Activated CD4-positive, alpha-beta T cell treated with anti-CD3 and anti-CD28 coated beads, Interleukin-2, amount 10 ng/mL, durations not matched to agents 24 days and 14 days (primary cell): ENCODE measurements around the gene KCNAB1. TPM values are rescaled to one million over a fixed set of nuclear protein-coding genes. Genes with fewer than 3 reads are reported as not detected.

Source experiments
- DNase-seq: peaks from one replicate; pipeline ENCODE4 v3.0.0; 2022
- H3K27ac Mint-ChIP-seq: one replicate; pipeline ENCODE4 v1.8.0; 2022; ENCODE audit warnings: mild to moderate bottlenecking, mixed read lengths
- H3K27me3 Mint-ChIP-seq: one replicate; pipeline ENCODE4 v1.8.0; 2022; ENCODE audit warnings: mixed read lengths
- H3K36me3 Mint-ChIP-seq: one replicate; pipeline ENCODE4 v1.8.0; 2022; ENCODE audit warnings: low read depth, mild to moderate bottlenecking, mixed read lengths
- H3K4me1 Mint-ChIP-seq: one replicate; pipeline ENCODE4 v1.8.0; 2021; ENCODE audit warnings: mixed read lengths
- H3K4me3 Mint-ChIP-seq: one replicate; pipeline ENCODE4 v1.8.0; 2022; ENCODE audit warnings: mild to moderate bottlenecking, moderate library complexity, mixed read lengths
- H3K9me3 Mint-ChIP-seq: one replicate; pipeline ENCODE4 v1.8.0; 2021; ENCODE audit warnings: mixed read lengths
- intact Hi-C: fragments of 100-400 bp; cut with micrococcal nuclease; formaldehyde crosslinking; loops from one replicate; pipeline ENCODE4 v1.15.1; 2023
- total RNA-seq: library from RNA; stranded (reverse); gene quantifications from 2 replicates; pipeline ENCODE4 v1.2.3, GENCODE V29; 2022

KCNAB1 gene
- total RNA-seq, 1 donor from 2014 or later: not detected

- no peaks in the 10 kb centered on the region for H3K4me1 Mint-ChIP-seq
- peaks cover 25% of the 10 kb centered on the region for H3K27me3 Mint-ChIP-seq
- no peaks in the 10 kb centered on the region for H3K36me3 Mint-ChIP-seq
- intact Hi-C loops: no loop called here
- H3K9me3 Mint-ChIP-seq: no peaks in the 10 kb centered on the region
- no peak overlapping the region for H3K27ac Mint-ChIP-seq
- no peak overlapping the region for H3K4me3 Mint-ChIP-seq
- DNase-seq: no peak
These were observed 287.3 kb downstream of the KCNAB1 start for GRCh38 chr3:156407617-156408225.

GRCh38 chr3:156409694-156410093 is 289.3 kb downstream of the KCNAB1 start:
- intact Hi-C loops: no loop called here
- H3K4me1 Mint-ChIP-seq: no peaks in the 10 kb centered on the region

GRCh38 chr3:156412600-156412999 is 292.2 kb downstream of the KCNAB1 start:
- Mint-ChIP-seq H3K36me3 (no peaks in the 10 kb centered on the region), H3K4me1 (no peaks in the 10 kb centered on the region)
- intact Hi-C loops: no loop called here

More at GRCh38 chr3:156409694-156410093, 289.3 kb downstream of the KCNAB1 start:
- Mint-ChIP-seq H3K9me3 (no peaks in the 10 kb centered on the region), H3K36me3 (no peaks in the 10 kb centered on the region), H3K27me3 (peaks cover 28% of the 10 kb centered on the region), H3K27ac (no peak overlapping the region), H3K4me3 (no peak overlapping the region)
- no peak for DNase-seq

GRCh38 chr3:156413293-156413892 is 293.0 kb downstream of the KCNAB1 start:
- Mint-ChIP-seq H3K27ac (no peak overlapping the region), H3K9me3 (no peaks in the 10 kb centered on the region), H3K27me3 (peaks cover 38% of the 10 kb centered on the region), H3K36me3 (no peaks in the 10 kb centered on the region), H3K4me1 (no peaks in the 10 kb centered on the region), H3K4me3 (no peak overlapping the region)
- no peak for DNase-seq
- intact Hi-C loops: no loop called here

More at GRCh38 chr3:156412600-156412999, 292.2 kb downstream of the KCNAB1 start:
- Mint-ChIP-seq H3K9me3 (no peaks in the 10 kb centered on the region), H3K27ac (no peak overlapping the region), H3K4me3 (no peak overlapping the region), H3K27me3 (peaks cover 34% of the 10 kb centered on the region)
- no peak for DNase-seq

GRCh38 chr3:156416846-156417558 is 296.6 kb downstream of the KCNAB1 start:
- Mint-ChIP-seq H3K27ac (no peak overlapping the region), H3K4me3 (no peak overlapping the region), H3K9me3 (no peaks in the 10 kb centered on the region), H3K4me1 (no peaks in the 10 kb centered on the region), H3K27me3 (peaks cover 25% of the 10 kb centered on the region), H3K36me3 (no peaks in the 10 kb centered on the region)
- intact Hi-C loops: no loop called here
- DNase-seq: no peak

- H3K36me3 Mint-ChIP-seq: no peaks in the 10 kb centered on the region
- DNase-seq: no peak
- H3K4me1 Mint-ChIP-seq: no peaks in the 10 kb centered on the region
- H3K9me3 Mint-ChIP-seq: no peaks in the 10 kb centered on the region
- H3K4me3 Mint-ChIP-seq: no peak overlapping the region
- no peak overlapping the region for H3K27ac Mint-ChIP-seq
- peaks cover 21% of the 10 kb centered on the region for H3K27me3 Mint-ChIP-seq
- intact Hi-C loops: no loop called here
These were observed 297.3 kb downstream of the KCNAB1 start for GRCh38 chr3:156417559-156418132.

- no peak for DNase-seq
- Mint-ChIP-seq H3K36me3 (no peaks in the 10 kb centered on the region), H3K27me3 (peaks cover 20% of the 10 kb centered on the region)
These were observed 298.1 kb downstream of the KCNAB1 start for GRCh38 chr3:156418428-156418827.

DNA sequence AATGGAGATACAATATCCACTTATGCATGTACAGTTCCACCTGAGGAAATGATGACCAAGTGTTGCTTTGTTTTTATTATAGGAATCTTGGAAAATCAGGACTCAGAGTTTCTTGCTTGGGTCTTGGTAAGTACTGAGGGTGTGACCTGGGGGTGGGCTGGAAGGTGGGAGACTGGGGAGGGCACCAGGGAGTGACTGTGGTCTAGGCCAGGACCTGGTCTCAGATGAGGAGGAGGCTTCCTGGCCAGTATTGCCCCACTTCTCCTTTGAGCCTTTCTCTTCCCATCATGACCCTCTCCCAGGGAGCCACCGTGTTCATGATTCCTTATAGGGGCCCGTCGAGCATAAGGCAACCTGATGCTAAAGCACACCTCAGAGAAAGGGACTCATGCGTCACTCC is 301.2 kb downstream of the KCNAB1 start:
- no peak overlapping the region for H3K27ac Mint-ChIP-seq
- H3K27me3 Mint-ChIP-seq: peaks cover 11% of the 10 kb centered on the region
- H3K4me1 Mint-ChIP-seq: no peaks in the 10 kb centered on the region
- DNase-seq: no peak
- H3K4me3 Mint-ChIP-seq: no peak overlapping the region
- no peaks in the 10 kb centered on the region for H3K9me3 Mint-ChIP-seq
- no peaks in the 10 kb centered on the region for H3K36me3 Mint-ChIP-seq
- intact Hi-C loops: no loop called here

More at GRCh38 chr3:156418428-156418827, 298.1 kb downstream of the KCNAB1 start:
- no peak overlapping the region for H3K4me3 Mint-ChIP-seq
- no peak overlapping the region for H3K27ac Mint-ChIP-seq
- intact Hi-C loops: no loop called here
- H3K9me3 Mint-ChIP-seq: no peaks in the 10 kb centered on the region
- H3K4me1 Mint-ChIP-seq: no peaks in the 10 kb centered on the region

- no peaks in the 10 kb centered on the region for H3K9me3 Mint-ChIP-seq
- no peaks in the 10 kb centered on the region for H3K36me3 Mint-ChIP-seq
- H3K27ac Mint-ChIP-seq: no peak overlapping the region
- intact Hi-C loops: no loop called here
- no peaks in the 10 kb centered on the region for H3K4me1 Mint-ChIP-seq
- H3K27me3 Mint-ChIP-seq: peaks cover 11% of the 10 kb centered on the region
- DNase-seq: no peak
- no peak overlapping the region for H3K4me3 Mint-ChIP-seq
These were observed 304.4 kb downstream of the KCNAB1 start for GRCh38 chr3:156424758-156425157.

GRCh38 chr3:156425651-156426050 is 305.3 kb downstream of the KCNAB1 start:
- Mint-ChIP-seq H3K36me3 (no peaks in the 10 kb centered on the region), H3K9me3 (no peaks in the 10 kb centered on the region), H3K4me1 (no peaks in the 10 kb centered on the region), H3K27me3 (peaks cover 14% of the 10 kb centered on the region), H3K4me3 (no peak overlapping the region), H3K27ac (no peak overlapping the region)
- intact Hi-C loops: no loop called here
- DNase-seq: no peak

- intact Hi-C loops: no loop called here
- DNase-seq: no peak
- no peaks in the 10 kb centered on the region for H3K36me3 Mint-ChIP-seq
- no peaks in the 10 kb centered on the region for H3K4me1 Mint-ChIP-seq
- no peak overlapping the region for H3K27ac Mint-ChIP-seq
- no peak overlapping the region for H3K4me3 Mint-ChIP-seq
- no peaks in the 10 kb centered on the region for H3K9me3 Mint-ChIP-seq
- peaks cover 27% of the 10 kb centered on the region for H3K27me3 Mint-ChIP-seq
These were observed 308.7 kb downstream of the KCNAB1 start for GRCh38 chr3:156429125-156429524.

DNA sequence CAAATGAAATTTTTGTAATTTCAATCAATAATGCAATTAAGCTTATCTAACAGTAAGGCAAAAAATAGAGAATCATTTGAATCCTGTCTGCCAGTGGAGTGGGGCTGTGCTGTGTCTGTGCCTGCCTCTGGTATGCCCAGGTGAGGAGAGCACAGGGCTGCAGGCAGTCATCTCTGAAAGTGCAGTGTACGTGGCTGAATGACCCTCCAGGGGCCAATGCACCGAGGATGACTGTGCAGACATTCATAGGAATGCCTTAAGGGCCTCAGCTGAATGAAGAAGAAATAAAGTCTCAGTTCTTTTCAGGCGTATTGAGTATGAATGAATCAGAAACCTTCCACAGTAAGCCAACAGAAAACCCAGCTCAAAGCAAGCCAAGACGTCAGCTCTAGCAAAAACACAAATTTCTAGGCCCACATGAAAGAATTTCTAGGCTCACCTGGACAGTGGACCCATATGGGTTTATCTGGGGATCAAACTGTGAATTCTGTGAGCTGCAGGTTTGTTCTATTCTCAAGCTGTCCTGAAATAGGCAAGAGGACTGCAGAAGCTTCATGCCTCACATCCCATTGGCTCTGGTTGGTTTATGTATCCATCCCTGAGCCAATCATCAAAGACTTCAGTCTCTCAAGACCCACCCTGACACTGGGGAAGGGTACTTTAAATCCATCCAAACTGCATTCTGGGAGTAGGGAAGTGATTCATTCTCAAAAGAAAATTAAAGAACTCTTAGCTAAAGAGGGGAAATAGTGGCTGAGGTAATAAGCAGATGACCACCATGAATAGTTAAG is 311.2 kb downstream of the KCNAB1 start:
- no peaks in the 10 kb centered on the region for H3K9me3 Mint-ChIP-seq
- intact Hi-C loops: no loop called here
- peaks cover 34% of the 10 kb centered on the region for H3K27me3 Mint-ChIP-seq
- no peaks in the 10 kb centered on the region for H3K36me3 Mint-ChIP-seq
- no peak for DNase-seq
- no peak overlapping the region for H3K27ac Mint-ChIP-seq
- H3K4me1 Mint-ChIP-seq: no peaks in the 10 kb centered on the region
- H3K4me3 Mint-ChIP-seq: no peak overlapping the region

DNA sequence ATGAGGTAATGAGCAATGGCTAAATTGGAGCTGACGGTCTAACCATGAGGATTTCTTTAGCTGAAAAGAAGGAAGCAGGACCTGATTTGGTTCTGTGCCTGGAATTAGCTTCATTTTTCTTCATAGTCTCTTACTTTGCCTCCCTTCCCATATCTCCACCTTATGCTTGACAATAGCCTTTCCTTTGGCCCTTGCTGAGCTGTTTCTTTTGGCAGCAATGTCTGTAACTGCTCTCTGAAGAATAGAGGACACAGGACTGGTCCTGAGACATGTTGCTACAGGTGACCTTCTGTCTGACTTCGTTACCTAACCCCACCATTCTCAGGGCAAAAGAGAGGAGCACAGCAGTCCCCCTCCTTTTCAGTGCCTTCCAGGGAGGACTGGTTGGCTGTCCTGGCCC is 312.2 kb downstream of the KCNAB1 start:
- no peak overlapping the region for H3K27ac Mint-ChIP-seq
- H3K36me3 Mint-ChIP-seq: no peaks in the 10 kb centered on the region
- peaks cover 34% of the 10 kb centered on the region for H3K27me3 Mint-ChIP-seq
- no peaks in the 10 kb centered on the region for H3K9me3 Mint-ChIP-seq
- DNase-seq: no peak
- intact Hi-C loops: no loop called here
- no peak overlapping the region for H3K4me3 Mint-ChIP-seq
- H3K4me1 Mint-ChIP-seq: no peaks in the 10 kb centered on the region
